Measurements from ENCODE around the gene ANO4.

DNA sequence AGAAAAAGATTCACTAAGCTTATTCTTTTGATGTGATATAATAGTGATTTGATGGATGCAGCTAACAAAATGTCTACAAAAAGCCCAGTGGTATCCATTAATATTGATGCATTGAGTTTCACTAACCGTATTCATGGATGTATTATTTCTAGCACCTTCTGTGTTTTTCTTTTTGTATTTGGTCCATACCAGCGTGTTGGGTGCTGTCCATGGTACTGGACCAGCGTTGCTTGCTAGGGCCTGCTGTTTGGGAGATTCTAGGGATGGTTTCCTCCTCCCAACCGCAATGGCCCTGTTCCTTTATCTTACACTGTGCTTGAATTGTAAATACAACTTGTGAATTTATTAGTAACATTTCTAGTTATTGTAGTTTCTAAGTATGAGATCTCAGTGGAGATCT, 31.7 kb downstream of the ANO4 start:
- TF ChIP-seq POLR2AphosphoS5 (IDR thresholded peaks at IDR 0.05; ENCODE audit: borderline replicate concordance, low read depth, low read length) (no peak), EZH2 (IDR thresholded peaks at IDR 0.05) (no peak), FOXP2 (optimal IDR thresholded peaks at IDR 0.05; ENCODE audit: control extremely low read depth, extremely low read length, insufficient read depth) (no peak)
